Keratinocyte (primary cell): ENCODE measurements around the gene HPSE2. TPM values are rescaled to one million over a fixed set of nuclear protein-coding genes. Genes with fewer than 3 reads are reported as not detected.
"Not testable (repeated sequence)": the region's sequence is repeated elsewhere in the genome, so short reads cannot be mapped to it uniquely, and the experiment has no call there.

ENCODE experiments used
- DNase-seq: peaks from one replicate; pipeline ENCODE4 v3.0.0-alpha.2; 2011; ENCODE audit warnings: low read depth, missing footprints, low spot score
- FAIRE-seq: peaks from 2 replicates; lab custom pipeline; 2011; peaks lifted over from hg19 to GRCh38; lab: Jason Lieb, UNC
- H2AFZ ChIP-seq: 2 replicates; pipeline ENCODE4 v1.6.0; 2012; ENCODE audit warnings: low read length, control low read depth, inconsistent platforms; ENCODE audit not compliant: control insufficient read depth
- H3K27ac ChIP-seq: 2 replicates; pipeline ENCODE4 v1.5.1; 2011; ENCODE audit warnings: low read length; ENCODE audit not compliant: control insufficient read depth, insufficient read depth
- H3K27me3 ChIP-seq: 3 replicates; pipeline ENCODE4 v1.6.0; 2011; ENCODE audit warnings: low read length; ENCODE audit not compliant: control insufficient read depth, insufficient read depth; ENCODE audit errors: extremely low read depth
- H3K36me3 ChIP-seq, 2 experiments: 2 replicates in 1 of 2; 3 replicates in 1 of 2; pipeline ENCODE4 v1.5.1; 2011; ENCODE audit warnings: low read length in 2 of 2, mild to moderate bottlenecking in 1 of 2; ENCODE audit not compliant: control insufficient read depth in 2 of 2, insufficient read depth in 2 of 2; ENCODE audit errors: extremely low read depth in 1 of 2
- H3K4me1 ChIP-seq: 3 replicates; pipeline ENCODE4 v1.5.1; 2011; ENCODE audit warnings: low read length; ENCODE audit not compliant: control insufficient read depth, insufficient read depth; ENCODE audit errors: extremely low read depth
- H3K4me2 ChIP-seq: 3 replicates; pipeline ENCODE4 v1.6.0; 2011; ENCODE audit warnings: low read depth, low read length; ENCODE audit not compliant: control insufficient read depth, insufficient read depth; ENCODE audit errors: extremely low read depth
- H3K4me3 ChIP-seq, 3 experiments: fragments of 200-600 bp in 1 of 3; sonication (generic) in 1 of 3; 2 replicates in 2 of 3; 3 replicates in 1 of 3; pipeline ENCODE4 v1.5.1; 2011 to 2016; ENCODE audit warnings: low read length in 3 of 3, mild to moderate bottlenecking in 3 of 3, control low read depth in 2 of 3, inconsistent platforms in 1 of 3, low read depth in 1 of 3, mixed read lengths in 1 of 3, mixed run types in 1 of 3, moderate library complexity in 1 of 3; ENCODE audit not compliant: control insufficient read depth in 2 of 3, insufficient read depth in 2 of 3; ENCODE audit errors: extremely low read depth in 1 of 3
- H3K79me2 ChIP-seq: 2 replicates; pipeline ENCODE4 v1.6.0; 2012; ENCODE audit warnings: low read length; ENCODE audit not compliant: control insufficient read depth, insufficient read depth
- H3K9ac ChIP-seq: 3 replicates; pipeline ENCODE4 v1.6.0; 2011; ENCODE audit warnings: low read length; ENCODE audit not compliant: control insufficient read depth, insufficient read depth; ENCODE audit errors: extremely low read depth
- H3K9me1 ChIP-seq: 3 replicates; pipeline ENCODE4 v1.6.0; 2011; ENCODE audit warnings: low read length; ENCODE audit not compliant: control insufficient read depth, insufficient read depth; ENCODE audit errors: extremely low read depth
- H3K9me3 ChIP-seq: 2 replicates; pipeline ENCODE4 v1.5.1; 2012; ENCODE audit warnings: low read depth, low read length; ENCODE audit not compliant: control insufficient read depth
- H4K20me1 ChIP-seq: 3 replicates; pipeline ENCODE4 v1.6.0; 2011; ENCODE audit warnings: low read length; ENCODE audit not compliant: control insufficient read depth, insufficient read depth; ENCODE audit errors: extremely low read depth
- EZH2 ChIP-seq: IDR thresholded peaks from one replicate; pipeline ENCODE4 v1.6.1; 2012; ENCODE audit warnings: inconsistent platforms, mild to moderate bottlenecking, low read length, moderate library complexity
- dilution Hi-C: fragments of 300-500 bp; cut with MboI; formaldehyde crosslinking; loops from one replicate; pipeline ENCODE4 v1.7.0; 2020; ENCODE audit warnings: low sequenced_read_pairs; ENCODE audit not compliant: extremely low pct_ligation_motif_present
- polyA plus RNA-seq, 5 experiments: library from polyadenylated mRNA; depleted of rRNA in 3 of 5; stranded (reverse) in 3 of 5; stranded (forward) in 1 of 5; unstranded in 1 of 5; fragments of >200 nt; gene quantifications; 1 replicate in 1 of 5; 2 replicates in 3 of 5; 3 replicates in 1 of 5; pipeline versions ENCODE4 v1.2.1 to v1.2.3, GENCODE V29; 2011 to 2012; ENCODE audit warnings: missing spikeins in 2 of 5, low read depth in 1 of 5, low replicate concordance in 1 of 5
- TF ChIP-seq, protein P1 (sequence below), 3 experiments: IDR thresholded peaks in 1 of 3; conservative IDR thresholded peaks in 1 of 3; optimal IDR thresholded peaks in 1 of 3; 2 replicates in 2 of 3; 3 replicates in 1 of 3; pipeline versions ENCODE3 to v1.5.1; 2011; ENCODE audit warnings: low read length in 3 of 3, mild to moderate bottlenecking in 3 of 3, moderate library complexity in 2 of 3, control low read depth in 1 of 3, inconsistent platforms in 1 of 3; ENCODE audit not compliant: insufficient read depth in 2 of 3; ENCODE audit errors: extremely low read depth in 1 of 3

HPSE2 gene
- polyA plus RNA-seq, 1 donor (not counting 4 experiments of a cell fraction or from before 2014, with no cell fraction given) = 0.01 TPM

DNA sequence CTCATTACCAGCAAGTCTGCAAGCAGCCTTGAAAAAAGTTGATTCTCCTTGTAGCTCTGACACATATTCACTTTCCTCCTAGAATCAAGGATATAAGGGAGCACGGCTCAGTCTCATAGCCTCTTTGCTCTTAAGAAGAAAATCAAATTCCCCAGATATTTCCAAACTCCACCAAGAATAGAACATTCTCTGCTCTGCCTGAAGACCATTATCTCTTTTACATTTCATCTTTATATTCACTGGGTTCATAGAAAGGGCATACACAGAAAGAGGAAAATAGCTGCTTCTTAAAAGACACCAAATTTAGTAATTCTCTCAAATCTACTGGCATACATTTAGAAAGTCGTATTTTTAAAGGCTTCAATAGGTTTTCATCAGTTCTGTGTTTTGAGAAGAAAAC, 92.0 kb downstream of the HPSE2 start:
- no peak for FAIRE-seq

DNA sequence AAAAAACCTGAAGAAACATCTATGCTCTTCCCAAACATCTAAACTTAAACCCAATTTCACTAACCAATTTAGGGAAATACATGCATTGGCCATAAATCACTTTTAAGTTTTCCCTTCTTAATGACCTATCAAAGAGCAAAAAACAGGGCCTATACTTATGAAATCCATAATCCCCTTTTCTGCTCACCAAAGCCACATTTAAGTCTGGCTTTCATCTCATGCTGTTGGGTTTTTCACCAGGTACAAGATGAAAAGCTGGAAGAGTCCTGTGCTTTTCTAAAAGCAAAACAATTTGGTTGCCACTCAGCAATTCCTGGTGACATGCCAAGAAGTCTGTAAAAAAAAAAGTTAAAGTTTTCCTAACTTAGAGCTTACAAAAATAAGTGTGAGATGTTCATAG, 92.6 kb downstream of the HPSE2 start:
- dilution Hi-C loops = no loop called here

More for the DNA sequence above, 92.0 kb downstream of the HPSE2 start:
- Histone ChIP-seq H3K9ac (no peak overlapping the region), H3K4me1 (no peaks in the 10 kb centered on the region), H3K79me2 (no peaks in the 10 kb centered on the region), H3K4me2 (no peak overlapping the region), H3K27ac (no peak overlapping the region), H3K9me1 (no peaks in the 10 kb centered on the region), H2AFZ (no peak overlapping the region), H3K4me3 (no peak overlapping the region), H3K36me3 (no peaks in the 10 kb centered on the region), H4K20me1 (no peaks in the 10 kb centered on the region), H3K9me3 (no peaks in the 10 kb centered on the region), H3K27me3 (no peaks in the 10 kb centered on the region)
- no peak for DNase-seq
- TF ChIP-seq, protein P1, sequence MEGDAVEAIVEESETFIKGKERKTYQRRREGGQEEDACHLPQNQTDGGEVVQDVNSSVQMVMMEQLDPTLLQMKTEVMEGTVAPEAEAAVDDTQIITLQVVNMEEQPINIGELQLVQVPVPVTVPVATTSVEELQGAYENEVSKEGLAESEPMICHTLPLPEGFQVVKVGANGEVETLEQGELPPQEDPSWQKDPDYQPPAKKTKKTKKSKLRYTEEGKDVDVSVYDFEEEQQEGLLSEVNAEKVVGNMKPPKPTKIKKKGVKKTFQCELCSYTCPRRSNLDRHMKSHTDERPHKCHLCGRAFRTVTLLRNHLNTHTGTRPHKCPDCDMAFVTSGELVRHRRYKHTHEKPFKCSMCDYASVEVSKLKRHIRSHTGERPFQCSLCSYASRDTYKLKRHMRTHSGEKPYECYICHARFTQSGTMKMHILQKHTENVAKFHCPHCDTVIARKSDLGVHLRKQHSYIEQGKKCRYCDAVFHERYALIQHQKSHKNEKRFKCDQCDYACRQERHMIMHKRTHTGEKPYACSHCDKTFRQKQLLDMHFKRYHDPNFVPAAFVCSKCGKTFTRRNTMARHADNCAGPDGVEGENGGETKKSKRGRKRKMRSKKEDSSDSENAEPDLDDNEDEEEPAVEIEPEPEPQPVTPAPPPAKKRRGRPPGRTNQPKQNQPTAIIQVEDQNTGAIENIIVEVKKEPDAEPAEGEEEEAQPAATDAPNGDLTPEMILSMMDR (optimal IDR thresholded peaks at IDR 0.05 in 1 of 3, IDR thresholded peaks at IDR 0.05 in 1 of 3, conservative IDR thresholded peaks at IDR 0.05 in 1 of 3; ENCODE audit: extremely low read depth in 1 of 3, insufficient read depth in 2 of 3, low read length in 3 of 3) = no peak
- no peak for TF ChIP-seq EZH2
- dilution Hi-C loops = no loop called here

DNA sequence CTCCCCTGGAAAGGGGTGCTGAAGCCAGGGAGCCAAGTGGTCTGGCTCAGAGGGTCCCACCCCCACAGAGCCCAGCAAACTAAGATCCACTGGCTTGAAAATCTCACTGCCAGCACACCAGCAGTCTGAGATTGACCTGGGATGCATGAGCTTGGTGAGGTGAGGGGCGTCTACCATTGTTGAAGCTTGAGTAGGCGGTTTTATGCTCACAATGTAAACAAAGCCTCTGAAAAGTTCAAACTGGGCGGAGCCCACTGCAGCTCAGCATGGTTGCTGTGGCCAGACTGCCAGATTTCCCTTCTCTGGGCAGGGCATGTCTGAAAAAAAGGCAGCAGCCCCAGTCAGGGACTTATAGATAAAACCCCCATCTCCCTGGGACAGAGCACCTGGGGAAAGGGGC, 102.8 kb downstream of the HPSE2 start:
- H3K9me3 ChIP-seq, H3K9ac ChIP-seq, H4K20me1 ChIP-seq, H3K4me3 ChIP-seq, dilution Hi-C loops, H2AFZ ChIP-seq, H3K36me3 ChIP-seq, H3K9me1 ChIP-seq, H3K27ac ChIP-seq, H3K27me3 ChIP-seq, FAIRE-seq, DNase-seq, H3K4me1 ChIP-seq, H3K4me2 ChIP-seq, H3K79me2 ChIP-seq: not testable (repeated sequence)

More for the DNA sequence above, 92.6 kb downstream of the HPSE2 start:
- H3K27me3 ChIP-seq = no peaks in the 10 kb centered on the region
- no peak overlapping the region for H3K4me2 ChIP-seq
- H2AFZ ChIP-seq = no peak overlapping the region
- no peaks in the 10 kb centered on the region for H4K20me1 ChIP-seq
- TF ChIP-seq, protein P1 (optimal IDR thresholded peaks at IDR 0.05 in 1 of 3, IDR thresholded peaks at IDR 0.05 in 1 of 3, conservative IDR thresholded peaks at IDR 0.05 in 1 of 3; ENCODE audit: extremely low read depth in 1 of 3, insufficient read depth in 2 of 3, low read length in 3 of 3) = no peak
- no peak for TF ChIP-seq EZH2
- no peak for FAIRE-seq
- no peak overlapping the region for H3K4me3 ChIP-seq
- no peaks in the 10 kb centered on the region for H3K36me3 ChIP-seq
- no peaks in the 10 kb centered on the region for H3K79me2 ChIP-seq
- H3K4me1 ChIP-seq = no peaks in the 10 kb centered on the region
- H3K27ac ChIP-seq = no peak overlapping the region
- H3K9me1 ChIP-seq = no peaks in the 10 kb centered on the region
- no peak for DNase-seq
- H3K9me3 ChIP-seq = no peaks in the 10 kb centered on the region
- no peak overlapping the region for H3K9ac ChIP-seq
